Uterus (tissue), 4 donors: ENCODE results near the gene CD96. TPM values are rescaled to one million over a fixed set of nuclear protein-coding genes. Genes with fewer than 3 reads are reported as not detected.

Experiments used
- DNase-seq, 2 donors: peaks; one replicate each; pipeline ENCODE4 v3.0.0-alpha.2; 2019 to 2020
- H3K27ac ChIP-seq, 2 donors: fragments of 200-600 bp; sonication (generic); 1 replicate in 1 of 2; 2 replicates in 1 of 2; pipeline ENCODE4 v1.5.1; 2016 to 2018
- H3K27me3 ChIP-seq, 2 donors: fragments of 200-600 bp; sonication (generic); one replicate each; pipeline ENCODE4 v1.5.1; 2018 to 2019; ENCODE audit warnings: control low read depth in 1 of 2
- H3K36me3 ChIP-seq, 2 donors: fragments of 200-600 bp; sonication (generic); one replicate each; pipeline ENCODE4 v1.5.1; 2019; ENCODE audit warnings: control low read depth in 1 of 2
- H3K4me1 ChIP-seq, 2 donors: fragments of 200-600 bp; sonication (generic); one replicate each; pipeline ENCODE4 v1.5.1; 2018 to 2019; ENCODE audit warnings: control low read depth in 1 of 2
- H3K4me3 ChIP-seq, 2 donors: fragments of 200-600 bp; sonication (generic); 1 replicate in 1 of 2; 2 replicates in 1 of 2; pipeline ENCODE4 v1.5.1; 2018 to 2019; ENCODE audit warnings: mild to moderate bottlenecking in 1 of 2
- H3K9me3 ChIP-seq, 2 donors: fragments of 200-600 bp; sonication (generic); one replicate each; pipeline ENCODE4 v1.5.1; 2019; ENCODE audit warnings: control low read depth in 1 of 2
- POLR2A ChIP-seq, 2 donors: fragments of 450-650 bp; IDR thresholded peaks; one replicate each; pipeline ENCODE4 v1.6.1; 2016; ENCODE audit warnings: antibody characterized with exemption in 2 of 2, mild to moderate bottlenecking in 1 of 2, moderate library complexity in 1 of 2
- intact Hi-C: fragments of 100-400 bp; cut with DNase I; formaldehyde crosslinking; loops from one replicate; pipeline ENCODE4 v1.15.1; 2023; ENCODE audit warnings: low total_unique reads
- total RNA-seq, 4 donors: library from RNA; depleted of rRNA in 3 of 4; stranded (reverse); fragments of >200 nt in 3 of 4; gene quantifications; one replicate each; pipeline versions ENCODE4 v1.1.0 to v1.2.4, GENCODE V29; 2014 to 2023
- TF ChIP-seq, protein P1 (sequence below), 4 experiments: fragments of 200-600 bp in 2 of 4; fragments of 450-650 bp in 2 of 4; sonication (generic) in 2 of 4; IDR thresholded peaks; one replicate each; pipeline ENCODE4 v1.5.1; 2016 to 2019; ENCODE audit warnings: antibody characterized with exemption in 4 of 4, mild to moderate bottlenecking in 2 of 4, moderate library complexity in 1 of 4
- donor health status: DM: yes; HTN: yes; CAD: no.

Gene CD96
- total RNA-seq, 4 donors from 2014 or later, result 1.0 to 2.8 (median 2.2) TPM

DNA sequence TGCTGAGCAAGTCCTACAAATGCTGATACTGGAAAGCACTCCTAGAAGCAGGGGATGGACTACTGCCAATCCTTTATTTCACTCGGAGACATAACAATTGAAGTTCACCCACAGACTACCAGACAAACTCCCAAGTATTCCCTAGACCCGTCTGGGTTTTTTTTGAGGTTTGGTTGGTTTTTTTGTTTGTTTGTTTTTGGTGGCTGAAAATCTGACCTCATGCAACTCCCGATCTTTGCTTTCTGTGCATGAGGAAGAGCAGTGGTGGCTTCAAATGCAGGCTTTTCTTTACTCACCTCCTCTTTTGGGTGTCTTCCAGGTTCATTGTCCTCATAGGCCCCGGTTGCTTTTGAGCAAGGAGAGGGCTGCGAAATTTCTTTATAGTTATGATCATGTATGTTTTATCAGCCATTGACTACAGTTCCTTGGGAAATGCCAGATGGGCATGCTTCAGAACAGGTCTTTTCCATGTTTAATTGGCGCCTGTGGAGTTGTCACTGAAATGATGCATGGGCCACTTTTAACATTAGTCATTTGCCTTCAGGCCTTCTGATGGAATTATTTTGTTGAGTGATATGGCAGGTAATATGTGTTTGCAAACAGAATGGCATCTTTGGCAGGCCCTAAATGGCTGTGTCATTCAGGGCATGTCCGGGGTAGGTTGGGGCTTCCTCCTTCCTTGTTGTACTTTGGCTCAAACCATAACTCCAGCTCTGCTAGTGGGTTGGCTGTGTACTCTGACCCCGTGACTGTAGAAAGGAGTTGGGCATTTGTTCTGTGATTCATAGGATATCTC is 134.4 kb downstream of the CD96 start:
- Histone ChIP-seq H3K27ac (no peak overlapping the region), H3K36me3 (no peaks in the 10 kb centered on the region), H3K27me3 (no peaks in the 10 kb centered on the region), H3K4me1 (no peaks in the 10 kb centered on the region), H3K9me3 (no peaks in the 10 kb centered on the region), H3K4me3 (no peak overlapping the region)
- DNase-seq, result no peak
- no peak for TF ChIP-seq POLR2A (IDR thresholded peaks at IDR 0.05)
- intact Hi-C loops, result no loop called here

DNA sequence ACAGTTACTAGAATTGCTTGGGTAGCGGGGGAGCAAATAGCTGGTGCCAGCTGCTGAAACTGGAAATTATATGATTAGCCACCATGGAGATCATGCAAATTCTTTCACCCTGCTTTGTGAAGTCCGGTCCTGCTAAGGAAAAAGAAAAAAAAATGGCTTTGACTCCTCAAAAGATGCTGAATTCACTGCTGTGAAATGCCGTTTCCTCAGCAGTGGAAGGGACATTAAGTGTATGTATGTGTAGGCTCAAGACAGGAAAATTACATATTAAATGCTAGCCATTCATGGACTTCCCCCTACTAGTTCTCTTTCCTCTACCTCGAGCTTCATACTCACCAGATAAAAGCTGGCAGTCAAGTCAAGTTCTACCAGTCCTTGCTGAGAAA is 135.0 kb downstream of the CD96 start:
- no peaks in the 10 kb centered on the region for H3K9me3 ChIP-seq
- no peaks in the 10 kb centered on the region for H3K27me3 ChIP-seq
- H3K27ac ChIP-seq, result no peak overlapping the region
- DNase-seq, result no peak
- H3K4me3 ChIP-seq, result no peak overlapping the region
- TF ChIP-seq, protein P1, sequence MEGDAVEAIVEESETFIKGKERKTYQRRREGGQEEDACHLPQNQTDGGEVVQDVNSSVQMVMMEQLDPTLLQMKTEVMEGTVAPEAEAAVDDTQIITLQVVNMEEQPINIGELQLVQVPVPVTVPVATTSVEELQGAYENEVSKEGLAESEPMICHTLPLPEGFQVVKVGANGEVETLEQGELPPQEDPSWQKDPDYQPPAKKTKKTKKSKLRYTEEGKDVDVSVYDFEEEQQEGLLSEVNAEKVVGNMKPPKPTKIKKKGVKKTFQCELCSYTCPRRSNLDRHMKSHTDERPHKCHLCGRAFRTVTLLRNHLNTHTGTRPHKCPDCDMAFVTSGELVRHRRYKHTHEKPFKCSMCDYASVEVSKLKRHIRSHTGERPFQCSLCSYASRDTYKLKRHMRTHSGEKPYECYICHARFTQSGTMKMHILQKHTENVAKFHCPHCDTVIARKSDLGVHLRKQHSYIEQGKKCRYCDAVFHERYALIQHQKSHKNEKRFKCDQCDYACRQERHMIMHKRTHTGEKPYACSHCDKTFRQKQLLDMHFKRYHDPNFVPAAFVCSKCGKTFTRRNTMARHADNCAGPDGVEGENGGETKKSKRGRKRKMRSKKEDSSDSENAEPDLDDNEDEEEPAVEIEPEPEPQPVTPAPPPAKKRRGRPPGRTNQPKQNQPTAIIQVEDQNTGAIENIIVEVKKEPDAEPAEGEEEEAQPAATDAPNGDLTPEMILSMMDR (IDR thresholded peaks at IDR 0.05), result no peak
- no peak for TF ChIP-seq POLR2A (IDR thresholded peaks at IDR 0.05)
- H3K36me3 ChIP-seq, result no peaks in the 10 kb centered on the region
- intact Hi-C loops, result no loop called here
- no peaks in the 10 kb centered on the region for H3K4me1 ChIP-seq

DNA sequence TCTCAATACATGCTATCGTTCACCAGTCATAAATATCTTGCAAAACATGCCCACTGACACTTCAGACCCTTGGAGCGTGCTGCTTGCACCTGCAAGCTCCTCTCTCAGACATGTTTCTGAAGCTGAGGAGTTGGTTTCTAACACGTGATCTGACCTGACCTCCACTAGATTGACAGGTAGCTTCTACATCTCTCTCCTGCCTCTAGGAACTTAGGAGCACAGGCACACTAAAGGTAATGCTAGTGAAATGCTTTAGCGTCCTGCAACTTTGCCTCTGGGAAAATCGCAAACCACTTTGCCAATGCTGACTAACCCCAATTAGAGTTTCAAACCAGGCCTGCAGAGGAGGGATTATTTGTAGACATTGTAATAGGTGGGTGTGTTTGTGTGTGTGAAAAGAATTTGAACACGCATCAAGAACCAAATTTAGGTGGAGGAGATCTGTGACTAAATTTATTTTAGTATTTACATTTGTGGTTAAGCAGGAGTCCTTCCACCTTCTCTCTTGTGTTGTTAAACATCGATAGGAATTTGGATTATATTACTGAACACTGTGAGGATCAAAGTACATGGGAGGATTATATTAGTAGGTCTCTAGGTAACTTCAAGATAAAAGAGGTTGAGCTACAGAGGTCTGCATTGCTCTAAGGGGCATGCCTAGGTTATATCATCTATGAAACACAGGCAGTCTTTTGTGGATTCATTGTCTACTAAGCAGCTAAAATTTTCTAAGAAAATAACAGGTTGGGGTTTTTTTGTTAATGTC is 139.8 kb downstream of the CD96 start:
- H3K27ac ChIP-seq, result no peak overlapping the region
- TF ChIP-seq POLR2A (IDR thresholded peaks at IDR 0.05), result no peak
- TF ChIP-seq, protein P1 (IDR thresholded peaks at IDR 0.05), result no peak

DNA sequence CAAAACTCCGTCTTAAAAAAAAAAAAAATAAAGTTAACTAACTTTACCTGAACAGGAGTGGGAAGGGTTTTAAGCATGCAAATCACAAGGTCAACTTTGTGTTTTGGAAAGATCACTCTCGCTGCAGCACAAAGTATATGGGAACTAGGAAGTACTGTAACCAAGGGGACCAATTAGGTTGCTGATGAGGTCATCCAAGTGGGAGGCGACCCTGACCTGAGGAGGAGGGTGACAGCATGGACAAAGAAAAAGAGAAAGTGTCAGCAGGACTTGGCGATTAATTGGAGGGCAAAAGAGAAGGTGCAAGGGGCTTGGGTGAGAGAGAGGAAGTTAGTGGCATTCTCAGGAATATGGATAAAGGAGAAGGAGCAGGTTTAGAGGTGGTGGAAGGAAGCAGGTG is 142.6 kb downstream of the CD96 start:
- no peak for TF ChIP-seq POLR2A (IDR thresholded peaks at IDR 0.05)
- DNase-seq, result no peak
- Histone ChIP-seq H3K36me3 (no peaks in the 10 kb centered on the region), H3K27me3 (no peaks in the 10 kb centered on the region), H3K4me1 (no peaks in the 10 kb centered on the region), H3K9me3 (no peaks in the 10 kb centered on the region), H3K27ac (no peak overlapping the region), H3K4me3 (no peak overlapping the region)
- intact Hi-C loops, result no loop called here

More for the DNA sequence above, 139.8 kb downstream of the CD96 start:
- no peaks in the 10 kb centered on the region for H3K27me3 ChIP-seq
- no peak for DNase-seq
- H3K4me1 ChIP-seq, result no peaks in the 10 kb centered on the region
- H3K4me3 ChIP-seq, result no peak overlapping the region
- H3K36me3 ChIP-seq, result no peaks in the 10 kb centered on the region
- intact Hi-C loops, result no loop called here
- no peaks in the 10 kb centered on the region for H3K9me3 ChIP-seq

DNA sequence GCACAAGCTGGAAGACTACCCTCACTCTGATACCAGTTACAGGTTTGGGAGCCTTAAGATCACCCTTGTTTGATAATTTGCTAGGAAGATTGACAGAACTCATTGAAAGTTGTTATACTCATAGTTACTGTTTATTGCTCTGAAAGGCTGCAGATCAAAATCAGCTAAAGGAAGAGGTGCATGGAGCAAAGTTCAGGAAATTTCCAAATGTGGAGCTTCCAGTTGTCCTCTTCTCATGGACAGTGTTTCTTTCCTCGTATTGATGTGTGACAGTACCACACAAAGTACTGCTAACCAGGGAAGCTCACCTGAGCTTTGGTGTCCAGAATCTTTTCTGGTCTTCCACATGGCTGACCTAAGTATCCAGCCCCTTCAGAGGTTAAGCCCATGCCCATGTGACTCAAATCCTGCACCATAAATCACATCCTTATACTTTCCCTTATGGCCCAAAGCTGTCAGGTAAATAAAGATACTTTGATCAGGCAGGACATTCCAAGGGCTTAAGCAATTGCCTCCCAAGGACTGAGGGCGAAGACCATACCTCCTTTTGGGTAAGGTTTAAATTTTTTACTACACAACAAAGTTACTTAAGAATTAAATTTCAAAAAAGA is 146.3 kb downstream of the CD96 start:
- H3K9me3 ChIP-seq, result no peaks in the 10 kb centered on the region
- H3K4me1 ChIP-seq, result no peaks in the 10 kb centered on the region
- intact Hi-C loops, result no loop called here
- no peaks in the 10 kb centered on the region for H3K27me3 ChIP-seq
- TF ChIP-seq, protein P1 (IDR thresholded peaks at IDR 0.05), result no peak
- no peak for TF ChIP-seq POLR2A (IDR thresholded peaks at IDR 0.05)
- no peak overlapping the region for H3K4me3 ChIP-seq
- DNase-seq, result no peak
- no peaks in the 10 kb centered on the region for H3K36me3 ChIP-seq
- no peak overlapping the region for H3K27ac ChIP-seq

DNA sequence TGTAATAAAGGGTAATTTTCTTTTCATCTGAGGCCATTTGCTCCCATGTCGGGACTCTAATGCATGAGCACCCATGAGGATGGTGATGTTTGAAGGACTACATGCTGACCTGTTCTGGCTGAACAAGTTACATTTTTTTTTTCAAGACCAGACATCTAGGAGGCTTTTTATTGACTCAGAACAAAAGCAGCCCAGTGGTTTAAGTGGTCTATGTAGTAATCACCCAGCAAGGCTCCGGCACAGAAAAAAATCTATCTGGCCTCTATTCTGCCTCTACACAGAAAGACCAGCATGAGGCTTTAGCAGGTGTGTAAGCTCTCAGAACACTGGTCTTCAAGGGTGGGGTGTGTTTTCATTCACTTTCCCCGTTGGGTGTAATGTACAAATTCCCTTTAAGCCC is 148.2 kb downstream of the CD96 start:
- H3K36me3 ChIP-seq, result no peaks in the 10 kb centered on the region
- intact Hi-C loops, result no loop called here
- no peaks in the 10 kb centered on the region for H3K27me3 ChIP-seq
- no peak for DNase-seq
- H3K9me3 ChIP-seq, result no peaks in the 10 kb centered on the region
- no peak for TF ChIP-seq POLR2A (IDR thresholded peaks at IDR 0.05)
- TF ChIP-seq, protein P1 (IDR thresholded peaks at IDR 0.05), result no peak
- no peak overlapping the region for H3K4me3 ChIP-seq
- H3K4me1 ChIP-seq, result no peaks in the 10 kb centered on the region
- H3K27ac ChIP-seq, result no peak overlapping the region
